ENCODE data around the gene PCBP1.

- TF ChIP-seq CTCF (IDR thresholded peaks at IDR 0.05) (no peak), POLR2A (IDR thresholded peaks at IDR 0.05) (no peak)
Observed at GRCh38 chr2:70073493-70073892, 13.8 kb upstream of the PCBP1 start.
